ACHN (cell line): ENCODE data around the gene USB1.

Source experiments
- DNase-seq: peaks from one replicate; pipeline ENCODE4 v3.0.0-alpha.2; 2015
- in situ Hi-C: cut with HindIII; loops from 2 replicates; pipeline ENCODE4 v1.10.0; 2017; ENCODE audit warnings: low sequenced_read_pairs, low pct_ligation_motif_present, low pct_unique_long_range_greater_than_20kb

Gene USB1

DNA sequence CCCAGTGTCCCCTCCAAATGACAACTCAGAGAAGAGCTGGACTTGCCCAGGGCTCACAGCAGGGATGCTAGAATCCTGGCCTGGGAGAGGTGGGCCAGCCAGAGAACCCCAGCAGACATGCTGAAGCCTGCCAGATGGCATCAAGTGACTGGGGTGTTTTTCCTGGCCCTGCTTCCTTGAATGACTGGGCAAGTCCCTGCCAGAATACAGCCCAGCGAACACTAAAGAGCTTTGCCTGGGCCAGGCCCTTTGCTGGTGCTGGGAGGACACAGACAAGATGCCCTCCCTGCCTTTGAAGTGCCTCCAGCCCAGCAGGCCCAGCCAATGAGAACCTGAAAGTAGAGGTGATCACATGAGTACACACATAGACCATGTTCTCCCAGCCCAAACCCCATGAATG is 12.3 kb upstream of the USB1 start:
- DNase-seq = peak; percentile 22
- in situ Hi-C loops = no loop called here

DNA sequence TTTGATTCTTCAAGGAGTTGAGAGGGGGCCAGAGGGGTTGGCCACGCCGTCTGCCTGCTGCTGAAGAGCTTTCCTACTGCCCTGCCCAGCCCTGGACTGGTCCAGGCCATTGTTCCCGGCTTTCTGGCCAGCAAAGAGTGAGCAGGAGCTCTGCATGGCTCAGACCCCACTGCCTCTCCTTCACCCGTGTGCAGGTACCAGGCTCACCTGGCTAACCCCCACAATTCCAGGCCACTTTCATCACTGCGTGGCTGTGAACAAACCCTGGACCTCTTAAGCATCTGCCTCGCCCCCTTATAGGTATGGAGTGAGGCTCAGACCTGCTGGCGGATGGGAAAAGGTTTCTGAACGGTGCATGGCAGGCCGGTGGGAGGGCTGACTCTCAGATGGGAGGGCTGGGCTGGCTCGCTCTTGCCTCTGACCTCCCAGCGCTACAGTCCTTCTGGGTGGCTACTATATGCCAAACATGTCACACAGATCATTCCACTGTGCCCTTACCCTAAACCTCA is 9.6 kb upstream of the USB1 start:
- in situ Hi-C loops = no loop called here

DNA sequence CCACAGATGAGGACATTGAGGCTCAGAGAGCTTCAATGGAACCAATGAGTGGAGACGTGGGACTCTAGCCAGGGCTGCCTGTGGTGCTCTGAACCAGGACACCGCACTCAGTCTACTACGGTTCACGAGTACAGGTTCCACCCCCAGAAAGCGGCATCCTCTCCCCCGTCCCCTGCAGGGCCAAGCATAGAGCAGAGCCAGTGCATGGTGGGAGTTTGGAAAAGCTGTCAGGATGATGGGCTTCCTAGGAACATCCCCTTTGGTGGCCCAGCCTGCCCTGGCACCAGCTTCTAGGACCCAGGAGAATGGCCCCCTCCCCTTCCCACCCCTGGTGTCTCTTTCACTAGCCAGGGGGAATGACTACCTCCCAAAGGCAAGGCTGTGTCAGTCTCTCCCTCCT is 9.1 kb upstream of the USB1 start:
- in situ Hi-C loops = no loop called here
- no peak for DNase-seq

More for the DNA sequence above, 9.6 kb upstream of the USB1 start:
- no peak for DNase-seq

DNA sequence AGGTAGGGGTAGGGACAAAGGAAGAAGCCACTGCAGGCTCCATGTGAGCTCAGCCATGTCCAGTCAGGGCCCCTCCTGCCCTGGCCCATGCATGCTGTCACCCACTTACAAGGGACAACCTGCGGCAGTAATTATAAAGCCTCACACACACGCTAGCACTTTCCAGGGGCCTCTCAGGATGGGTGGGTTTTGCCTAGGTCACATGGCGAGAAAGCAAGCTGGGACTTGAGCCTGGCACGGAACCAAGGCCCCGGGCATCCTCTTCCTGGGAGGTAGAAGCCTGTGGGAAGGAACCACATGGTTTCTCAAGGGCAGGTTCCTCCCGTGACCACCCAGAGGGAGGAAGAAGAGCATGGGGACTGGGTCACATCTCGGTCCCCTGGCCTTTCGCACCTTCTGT is 7.8 kb upstream of the USB1 start:
- in situ Hi-C loops = no loop called here
- no peak for DNase-seq

DNA sequence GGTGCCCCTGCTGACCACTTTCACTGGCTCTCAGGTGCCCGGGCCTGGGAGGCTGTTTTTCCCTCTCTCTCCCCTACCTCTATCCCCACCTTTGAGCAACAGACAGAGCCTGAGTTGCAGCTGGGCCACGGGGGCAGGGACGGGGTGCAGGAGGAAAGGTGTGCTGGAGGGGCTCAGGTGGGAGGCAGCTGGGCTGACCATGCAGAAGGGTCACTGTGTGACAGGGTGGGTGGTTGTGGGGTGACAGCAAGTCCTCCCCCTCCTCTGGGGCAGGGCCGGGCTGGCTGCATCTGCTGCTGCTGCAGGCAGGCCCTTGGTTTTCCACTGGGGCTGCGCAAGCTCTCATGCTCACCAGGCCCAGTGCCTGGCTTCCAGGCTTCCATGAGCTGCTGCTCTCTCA is 7.3 kb upstream of the USB1 start:
- DNase-seq = no peak
- in situ Hi-C loops = no loop called here

DNA sequence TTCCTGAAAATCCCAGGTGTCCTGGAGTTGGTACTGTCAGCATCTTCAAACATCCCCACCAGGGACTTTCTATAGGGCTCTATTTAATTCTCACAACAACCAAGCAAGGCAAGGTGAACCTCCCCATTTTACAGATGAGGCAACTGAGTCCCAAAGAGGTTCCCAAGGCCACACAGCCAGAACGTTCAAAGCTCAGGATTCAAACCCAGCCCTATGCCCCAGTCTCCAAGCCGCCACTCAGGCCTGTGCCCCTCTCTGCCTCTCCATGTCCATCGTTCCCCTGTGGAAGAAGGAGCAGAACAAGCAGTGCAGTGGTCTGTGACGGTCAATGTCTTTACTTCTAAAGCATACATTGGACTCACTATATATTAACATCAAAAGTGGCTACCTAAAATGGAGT is 6.8 kb upstream of the USB1 start:
- in situ Hi-C loops = no loop called here

DNA sequence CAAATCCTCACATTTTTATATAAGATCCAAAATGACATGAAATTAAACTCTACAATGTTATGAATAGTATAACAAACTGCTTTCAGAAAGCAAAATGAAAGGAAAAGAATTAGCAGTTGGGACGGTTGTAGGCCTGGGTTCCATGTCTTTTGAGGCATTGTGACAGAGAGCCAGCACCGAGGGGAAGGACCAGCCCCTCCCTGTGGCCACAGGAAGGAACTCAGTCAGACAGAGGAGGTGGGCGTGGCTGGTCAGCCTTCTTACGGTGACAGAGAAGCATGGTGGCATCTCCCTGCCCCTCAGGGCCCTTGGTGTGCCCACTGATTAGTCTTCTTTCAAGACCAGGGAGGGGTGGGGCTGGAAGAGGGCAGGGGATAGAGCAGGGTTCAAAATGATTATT is 6.4 kb upstream of the USB1 start:
- in situ Hi-C loops = no loop called here
- peak; percentile 67 for DNase-seq

More for the DNA sequence above, 6.8 kb upstream of the USB1 start:
- no peak for DNase-seq

DNA sequence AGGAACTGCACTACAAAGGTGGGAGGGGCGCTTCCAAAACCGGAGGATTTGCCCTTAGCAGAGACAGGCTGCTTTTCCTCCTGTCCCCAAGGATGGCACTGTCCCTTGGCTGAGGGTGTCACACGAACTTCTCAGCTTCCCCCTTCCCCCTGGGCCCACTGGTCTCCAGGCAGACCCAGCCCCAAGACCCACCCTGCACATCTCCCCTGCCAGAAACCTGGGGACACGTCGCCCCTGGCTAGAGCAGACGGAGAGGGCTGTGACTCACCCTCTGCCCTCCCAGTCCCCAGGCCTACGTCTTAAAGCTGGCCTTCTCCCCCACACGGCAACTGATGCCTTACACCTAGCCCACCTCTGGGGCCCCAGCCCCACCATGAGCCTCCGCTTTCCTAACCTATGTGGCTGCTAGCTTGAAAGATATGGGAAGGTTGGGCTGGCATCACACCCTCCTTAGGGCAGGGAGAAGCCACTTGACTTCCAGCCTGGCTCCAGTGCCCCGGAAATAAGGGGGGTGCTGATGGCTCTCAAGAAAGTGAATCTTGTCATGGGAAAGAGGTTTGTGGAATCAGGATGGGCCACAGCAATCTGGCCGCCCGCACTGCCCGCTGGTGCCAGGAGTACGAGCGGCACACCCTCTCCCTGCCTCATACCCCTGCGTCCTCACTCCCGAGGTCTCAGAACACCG is 5.3 kb upstream of the USB1 start:
- in situ Hi-C loops = no loop called here
- no peak for DNase-seq

DNA sequence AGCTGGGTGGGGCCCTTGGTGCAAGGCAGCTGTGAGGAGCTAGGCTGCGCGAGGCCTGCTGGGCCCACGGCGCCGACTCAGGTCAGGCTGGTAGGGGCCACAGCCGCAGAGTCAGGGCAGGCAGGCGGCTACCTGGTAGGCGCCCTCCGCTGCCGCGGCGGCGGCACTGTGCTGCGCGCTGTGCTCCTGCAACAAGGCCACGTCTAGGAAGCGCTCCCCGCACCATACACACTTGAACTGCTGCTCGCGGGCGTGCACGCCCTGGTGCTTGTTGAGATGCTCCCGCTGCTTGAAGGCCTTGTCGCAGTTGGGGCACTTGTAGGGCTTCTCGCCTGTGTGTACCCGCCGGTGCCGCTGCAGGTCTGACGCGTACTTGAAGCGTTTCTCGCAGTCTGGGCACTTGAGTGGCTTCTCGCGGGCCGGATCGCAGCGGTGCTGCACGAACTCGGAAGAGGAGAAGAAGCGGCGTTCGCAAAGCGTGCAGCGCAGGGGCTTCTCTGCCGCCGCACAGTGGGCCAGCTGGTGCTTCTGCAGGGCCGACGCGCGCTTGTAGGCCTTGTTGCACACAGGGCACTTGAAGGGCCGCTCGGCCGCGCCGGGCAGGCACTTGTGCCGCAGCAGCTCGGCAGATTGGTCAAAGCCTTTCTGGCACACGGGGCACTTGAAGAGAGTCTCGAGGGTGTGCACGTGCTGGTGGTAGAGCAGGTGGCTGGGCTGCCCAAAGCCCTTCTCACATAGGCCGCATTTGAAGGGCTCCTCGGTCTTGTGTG is 4.6 kb upstream of the USB1 start:
- in situ Hi-C loops = no loop called here
- no peak for DNase-seq

DNA sequence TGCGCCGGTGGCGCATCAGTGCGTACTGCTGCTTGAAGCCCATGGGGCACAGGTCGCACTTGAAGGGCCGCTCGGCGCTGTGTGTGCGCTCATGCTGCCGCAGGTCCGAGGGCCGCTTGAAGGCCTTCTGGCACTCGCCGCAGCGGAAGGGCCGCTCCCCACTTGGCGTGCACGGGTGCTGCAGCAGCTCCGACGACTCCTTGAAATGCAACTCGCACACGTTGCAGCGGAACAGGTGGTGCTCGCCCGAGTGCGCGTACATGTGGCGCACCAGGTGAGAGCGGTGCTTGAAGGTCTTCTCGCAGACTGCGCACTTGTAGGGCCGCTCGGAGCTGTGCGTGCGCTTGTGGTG is 4.1 kb upstream of the USB1 start:
- in situ Hi-C loops = no loop called here
- DNase-seq = no peak

DNA sequence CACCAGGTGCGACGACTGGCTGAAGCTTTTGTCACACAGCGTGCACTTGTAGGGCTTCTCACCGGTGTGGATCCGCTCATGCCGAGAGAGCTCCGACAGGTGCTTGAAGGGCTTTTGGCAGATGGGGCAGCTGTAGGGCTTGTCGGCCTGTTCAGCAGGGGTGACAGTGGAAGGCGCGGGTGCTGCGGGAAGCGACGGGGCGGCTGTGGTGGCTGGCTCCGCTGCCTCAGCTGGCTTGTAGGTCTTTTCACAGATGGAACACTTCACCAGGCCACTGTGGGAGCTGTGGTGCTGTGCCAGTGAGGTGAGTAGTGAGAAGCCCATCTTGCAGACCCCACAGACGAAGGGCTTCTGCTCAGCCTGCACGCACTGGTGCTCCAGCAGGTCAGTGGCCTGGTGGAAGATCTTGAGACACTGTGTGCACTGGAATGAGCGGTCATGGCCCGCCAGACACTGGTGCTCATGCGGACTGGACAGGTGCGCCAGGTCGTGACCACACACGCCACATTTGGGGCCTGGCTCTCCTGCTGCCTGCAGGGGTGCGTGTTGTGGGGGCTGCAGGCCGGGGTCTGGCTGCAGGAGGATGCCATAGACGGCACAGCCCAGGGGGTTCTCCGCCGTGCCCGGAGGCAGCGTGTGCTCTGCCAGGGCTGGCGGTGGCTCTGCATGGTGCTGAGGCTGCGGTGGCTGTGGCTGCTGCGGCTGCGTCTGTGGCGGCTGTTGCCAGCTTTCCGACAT is 3.5 kb upstream of the USB1 start:
- no peak for DNase-seq
- in situ Hi-C loops = no loop called here

DNA sequence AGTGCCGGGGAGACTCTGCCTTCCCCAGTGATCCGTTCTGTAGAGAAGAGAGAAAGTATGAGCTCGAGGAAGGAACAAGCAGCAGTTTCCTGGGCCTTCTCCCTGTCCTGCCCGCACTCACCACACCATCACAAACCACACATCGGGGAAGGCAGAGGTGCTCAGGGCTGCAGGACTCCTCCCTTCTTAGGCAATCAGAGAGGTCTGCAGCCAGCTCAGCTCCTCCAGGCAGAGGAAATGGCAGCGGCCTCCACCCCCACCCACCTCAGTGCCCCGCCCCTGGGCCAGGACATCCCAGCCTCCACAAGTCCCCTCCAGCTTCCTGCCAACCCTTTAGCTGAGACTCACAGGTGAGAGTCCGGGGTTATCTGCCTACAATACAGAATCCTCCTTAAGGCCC is 2.7 kb upstream of the USB1 start:
- in situ Hi-C loops = no loop called here
- DNase-seq = no peak

DNA sequence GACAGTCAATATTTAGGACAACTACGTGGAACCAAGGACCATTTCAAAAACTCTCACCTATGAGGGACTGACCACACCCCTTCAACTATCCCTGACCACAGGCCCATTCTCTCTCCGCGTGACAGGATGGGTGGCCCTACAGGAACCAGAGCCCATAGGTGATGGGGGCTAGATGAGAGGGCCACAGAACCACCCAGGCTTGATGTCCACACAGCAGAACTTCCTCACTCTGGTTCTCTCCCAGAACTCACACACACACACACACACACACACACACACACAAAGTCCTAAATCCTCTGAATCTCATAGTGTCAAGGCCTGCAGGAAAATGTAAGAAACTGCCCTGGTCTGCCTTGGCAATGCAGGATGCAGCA is 2.2 kb upstream of the USB1 start:
- in situ Hi-C loops = no loop called here
- DNase-seq = no peak

DNA sequence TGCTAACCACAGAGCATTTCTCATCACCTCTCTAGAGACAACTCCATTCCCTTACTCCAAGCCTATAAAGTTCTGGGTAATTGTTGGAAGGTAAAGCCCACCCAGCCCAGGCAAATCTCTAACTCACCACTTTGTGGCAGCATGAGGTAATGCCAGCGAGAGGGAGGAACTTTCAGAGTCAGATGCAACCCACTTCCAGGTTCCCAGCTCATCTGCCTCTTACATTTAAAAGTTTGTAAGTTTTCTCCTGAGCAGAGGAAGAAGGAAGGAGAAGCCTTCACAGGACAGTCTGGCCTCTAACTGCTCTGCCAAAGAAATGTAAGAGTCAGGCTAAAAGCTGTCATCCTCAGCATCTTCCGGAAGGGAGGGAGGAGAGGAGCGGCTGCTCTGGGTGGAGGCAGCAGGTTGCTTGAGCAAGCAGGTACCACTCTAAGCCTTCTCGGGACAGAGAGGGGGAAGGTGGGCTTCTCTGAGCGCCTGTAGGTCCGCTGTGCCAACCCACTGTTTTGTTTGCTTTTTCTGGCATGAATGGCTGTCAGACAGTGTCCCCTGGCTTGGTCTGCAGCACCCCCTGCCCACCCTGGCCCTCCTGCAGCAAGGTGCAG is 1.7 kb upstream of the USB1 start:
- peak; percentile 38 for DNase-seq
- in situ Hi-C loops = no loop called here

DNA sequence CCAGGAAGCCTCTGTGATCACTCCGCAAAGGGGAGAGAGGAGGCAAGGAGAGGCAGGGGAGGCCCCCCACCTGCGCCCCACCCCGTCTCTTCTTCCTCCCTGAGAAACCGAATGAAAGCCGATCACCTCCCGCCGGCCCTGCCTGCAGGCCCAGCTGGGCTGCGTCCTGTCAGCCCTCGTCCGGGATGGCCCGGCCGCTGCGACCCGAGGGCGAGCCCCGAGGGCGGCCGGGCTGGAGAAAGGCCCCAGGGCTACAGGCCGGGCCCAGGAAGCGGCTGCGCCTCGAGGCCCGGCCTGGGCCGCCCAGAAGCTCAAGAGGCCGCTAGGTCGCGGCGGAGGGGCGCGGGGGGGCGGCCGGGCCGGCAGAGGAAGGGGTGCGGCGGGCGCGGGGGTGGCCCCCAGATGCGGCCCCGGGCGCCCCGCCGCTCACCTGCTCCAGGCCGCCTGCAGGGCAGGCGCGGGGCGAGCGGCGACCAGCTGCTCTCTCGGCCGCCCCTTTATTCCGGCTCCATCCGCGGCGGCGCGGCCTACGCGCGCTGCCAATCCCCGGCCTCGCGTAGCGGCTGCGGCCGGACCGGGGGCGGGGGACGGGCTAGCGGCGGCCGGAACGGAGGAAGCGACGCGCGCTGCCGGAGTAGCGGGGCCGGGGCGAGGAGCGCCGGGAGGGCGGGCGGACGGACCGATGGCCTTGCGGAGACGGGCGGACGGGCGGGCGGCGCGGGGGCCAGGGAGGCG is 1.1 kb upstream of the USB1 start, which contains the start of gene ZNF319:
Gene ZNF319, minus strand, starts transcription at position 702 of the 735 bp plus-strand sequence. CDS start 2,407 bp downstream, outside the sequence.
- in situ Hi-C loops = no loop called here
- peak; percentile 34 for DNase-seq

DNA sequence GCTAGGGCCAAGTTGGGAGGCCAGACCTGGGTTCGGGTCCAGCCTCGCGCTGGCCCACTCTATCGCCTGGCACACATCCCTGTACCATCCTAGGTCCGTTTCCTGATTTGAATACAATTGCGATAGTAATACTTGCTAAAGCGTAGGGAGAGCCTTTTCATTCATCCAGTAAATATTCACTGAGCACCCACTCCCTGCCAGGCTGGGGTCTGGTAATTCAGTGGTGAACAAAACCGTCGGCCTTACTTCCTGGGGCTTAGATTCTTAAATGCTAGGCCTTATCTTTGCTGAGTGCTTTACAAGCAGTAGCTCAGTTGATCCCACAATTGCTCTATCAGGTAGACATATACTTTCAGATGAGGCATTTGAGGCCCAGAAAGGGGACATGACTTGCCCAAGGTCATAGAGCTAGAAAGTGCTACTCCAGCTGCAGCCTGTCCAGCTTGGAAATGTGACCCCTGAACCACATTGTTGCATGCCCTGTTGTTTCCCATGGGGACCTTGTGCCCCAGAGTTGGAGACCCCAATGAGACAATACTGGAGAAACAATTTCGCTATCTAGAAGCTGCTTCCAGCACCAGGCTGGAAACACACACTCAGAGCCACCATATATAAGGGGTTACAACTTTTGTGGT is 691 bp downstream of the USB1 start:
- in situ Hi-C loops = no loop called here
- no peak for DNase-seq

DNA sequence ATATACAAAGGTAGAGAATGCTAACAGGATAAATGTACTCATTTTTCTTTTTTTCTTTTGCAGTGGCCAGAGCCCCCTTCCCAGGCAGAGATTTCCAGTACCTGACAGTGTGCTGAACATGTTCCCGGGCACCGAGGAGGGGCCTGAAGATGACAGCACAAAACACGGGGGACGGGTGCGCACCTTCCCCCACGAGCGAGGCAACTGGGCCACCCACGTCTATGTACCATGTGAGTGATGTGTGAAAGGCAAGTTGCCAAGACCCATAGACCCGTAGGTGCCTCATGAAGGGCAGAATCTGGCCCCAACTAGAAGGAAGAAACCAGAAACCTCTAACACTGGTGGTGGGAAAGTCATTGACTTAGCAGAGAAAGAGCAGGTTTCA is 1.2 kb downstream of the USB1 start:
- no peak for DNase-seq
- in situ Hi-C loops = no loop called here

DNA sequence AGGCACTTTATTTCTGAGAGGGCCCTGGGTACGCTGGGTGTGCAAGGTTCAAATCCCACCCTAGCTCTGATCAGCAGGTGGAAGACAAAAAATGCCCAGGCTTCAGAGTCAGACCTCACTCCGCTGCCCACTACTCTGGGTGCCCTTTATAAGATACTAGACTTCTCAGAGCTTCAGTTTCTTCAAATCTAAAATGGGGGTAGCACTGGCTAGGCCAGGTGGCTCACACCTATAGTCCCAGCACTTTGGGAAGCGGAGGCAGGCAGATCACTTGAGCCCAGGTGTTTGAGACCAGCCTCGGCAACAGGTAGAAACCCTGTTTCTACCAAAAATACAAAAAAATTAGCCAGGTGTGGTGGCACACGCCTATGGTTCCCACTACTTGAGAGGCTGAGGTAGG is 1.7 kb downstream of the USB1 start:
- in situ Hi-C loops = no loop called here

More for the DNA sequence above, 1.7 kb downstream of the USB1 start:
- no peak for DNase-seq
